GM13976 (cell line): ENCODE measurements around the gene GGTA1.
"Not testable (repeated sequence)": the region's sequence is repeated elsewhere in the genome, so short reads cannot be mapped to it uniquely, and the experiment has no call there.

Experiments used
- DNase-seq: peaks from one replicate; pipeline ENCODE4 v3.0.0; 2012; ENCODE audit warnings: low spot score
- CTCF ChIP-seq: IDR thresholded peaks from 2 replicates; pipeline ENCODE4 v1.5.1; 2012; ENCODE audit warnings: borderline replicate concordance, mild to moderate bottlenecking; ENCODE audit not compliant: insufficient read depth; ENCODE audit errors: extremely low read depth, missing control alignments, control extremely low read depth
- in situ Hi-C: fragments of 300-500 bp; cut with MboI; formaldehyde crosslinking; loops from one replicate; pipeline ENCODE4 v1.12.0; 2022; ENCODE audit warnings: low sequenced_read_pairs, mixed read lengths, inconsistent platforms; ENCODE audit not compliant: unreplicated experiment

GGTA1 gene

GRCh38 chr9:121518634-121519033 is 19.0 kb upstream of the GGTA1 start:
- no peak for TF ChIP-seq CTCF
- DNase-seq: no peak
- in situ Hi-C loops: no loop called here

DNA sequence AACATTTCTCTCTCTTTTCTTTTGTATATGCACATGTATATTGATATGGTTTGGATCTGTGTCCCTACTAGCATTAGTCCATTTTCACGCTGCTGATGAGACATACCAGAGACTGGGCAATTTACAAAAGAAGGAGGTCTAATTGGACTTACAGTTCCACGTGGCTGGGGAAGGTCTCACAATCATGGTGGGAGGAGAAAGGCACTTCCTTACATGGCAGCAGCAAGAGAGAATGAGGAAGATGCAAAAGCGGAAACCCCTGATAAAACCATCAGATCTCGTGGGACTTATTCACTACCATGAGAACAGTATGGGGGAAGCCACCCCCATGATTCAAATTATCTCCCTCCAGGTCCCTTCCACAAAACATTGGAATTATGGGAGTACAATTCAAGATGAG is 13.5 kb upstream of the GGTA1 start:
- DNase-seq, in situ Hi-C loops: not testable (repeated sequence)

GRCh38 chr9:121510766-121511550 is 11.3 kb upstream of the GGTA1 start:
- in situ Hi-C loops: no loop called here
- TF ChIP-seq CTCF: no peak
- no peak for DNase-seq

- in situ Hi-C loops: no loop called here
- TF ChIP-seq CTCF: no peak
- DNase-seq: no peak
Observed at GRCh38 chr9:121509180-121509579, 9.5 kb upstream of the GGTA1 start.

GRCh38 chr9:121508415-121508814 is 8.8 kb upstream of the GGTA1 start:
- no peak for TF ChIP-seq CTCF
- DNase-seq: no peak
- in situ Hi-C loops: no loop called here

DNA sequence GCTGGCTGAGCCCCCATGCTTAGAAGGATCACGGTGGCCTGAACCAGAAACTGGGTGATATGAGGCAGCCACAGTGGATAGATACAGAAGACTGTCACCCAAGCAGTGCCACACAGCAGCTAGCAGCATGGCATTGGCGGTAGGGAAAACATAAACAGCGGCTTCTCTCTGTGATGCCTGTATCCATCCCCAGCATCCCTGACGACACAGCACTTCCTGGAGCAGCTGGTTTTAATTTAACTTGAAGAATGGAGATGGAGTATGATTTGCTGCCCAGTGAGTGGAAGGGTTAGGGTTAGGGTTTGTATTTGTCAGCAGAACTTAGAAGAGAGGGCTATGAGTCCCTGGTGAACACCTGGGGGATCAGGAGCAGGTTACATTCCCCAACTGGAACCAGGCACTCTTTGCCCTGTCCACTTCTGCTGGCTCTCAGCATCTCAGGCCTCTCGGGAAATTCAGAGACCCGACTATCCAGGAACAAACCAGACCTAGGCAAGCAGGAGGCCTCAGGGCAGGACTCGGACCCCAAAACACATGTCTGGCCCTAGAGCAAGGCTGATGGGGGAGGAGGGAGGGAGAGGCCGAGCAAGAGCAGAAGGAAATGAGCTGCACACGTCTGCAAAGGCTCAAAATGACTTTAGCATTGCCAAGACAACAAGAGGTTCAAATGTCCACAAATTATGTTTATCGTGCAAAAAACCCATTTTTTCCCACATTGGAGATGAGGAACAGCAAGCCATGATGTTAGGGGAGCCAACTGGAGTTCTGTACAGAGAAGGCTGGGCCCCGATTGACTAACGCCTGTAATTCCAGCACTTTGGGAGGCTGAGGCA is 6.5 kb upstream of the GGTA1 start:
- no peak for TF ChIP-seq CTCF
- in situ Hi-C loops: no loop called here
- no peak for DNase-seq

DNA sequence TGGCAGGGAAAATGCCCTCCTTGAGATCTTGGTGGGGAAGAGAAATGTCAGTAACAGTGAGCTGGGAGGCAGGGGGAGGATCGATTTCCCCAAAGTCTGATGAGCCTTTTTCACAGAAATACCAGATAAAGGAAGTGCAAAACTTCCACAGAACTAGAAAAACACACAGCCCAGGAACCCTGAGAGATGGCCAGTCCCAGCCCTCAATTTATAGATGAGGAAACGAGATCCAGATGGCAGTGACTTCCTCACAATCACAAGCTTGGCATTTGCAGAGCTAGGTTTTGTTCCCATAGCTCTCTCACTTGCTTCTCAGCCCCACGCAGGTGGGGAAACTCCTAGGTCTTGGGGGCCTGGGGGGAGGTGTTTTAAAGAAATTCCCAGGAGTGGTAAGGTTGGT is 3.8 kb upstream of the GGTA1 start:
- in situ Hi-C loops: no loop called here
- DNase-seq: no peak
- TF ChIP-seq CTCF: no peak
